ENCODE results near the gene NCOA5.
A peak's percentile ranks its signal among the peaks of the same experiment; 100 is the strongest.
"Not testable (repeated sequence)": the region's sequence is repeated elsewhere in the genome, so short reads cannot be mapped to it uniquely, and the experiment has no call there.

The NCOA5 gene

GRCh38 chr20:46099491-46100287 is 9.9 kb upstream of the NCOA5 start:
- no peak for TF ChIP-seq CTCF (IDR thresholded peaks at IDR 0.05)
- H3K9me3 ChIP-seq = no peaks in the 10 kb centered on the region
- H3K27me3 ChIP-seq = peaks cover 0 to 41% of the 10 kb centered on the region in 2 donors
- no peak for DNase-seq
- H3K36me3 ChIP-seq = no peaks in the 10 kb centered on the region
- H3K4me3 ChIP-seq = no peak overlapping the region
- H3K4me1 ChIP-seq = peaks cover 0 to 3% (median 0%) of the 10 kb centered on the region in 4 donors
- no peak overlapping the region for H3K27ac ChIP-seq
- intact Hi-C loops (cut with DNase I; ENCODE audit: low total_unique reads) = loop anchor here (10.0 kb wide), 1 partner anchor 255 kb away; no protein-coding TSS in a partner anchor

- DNase-seq = no peak
- Histone ChIP-seq H3K9me3 (no peaks in the 10 kb centered on the region), H3K4me3 (no peak overlapping the region), H3K27me3 (peaks cover 0 to 4% of the 10 kb centered on the region in 2 donors), H3K4me1 (peaks cover 0 to 9% (median 7%) of the 10 kb centered on the region in 4 donors), H3K36me3 (no peaks in the 10 kb centered on the region), H3K27ac (no peak overlapping the region)
- intact Hi-C loops (cut with DNase I; ENCODE audit: low total_unique reads) = loop anchor here (10.0 kb wide), 1 partner anchor 261 kb away; no protein-coding TSS in a partner anchor
- no peak for TF ChIP-seq CTCF (IDR thresholded peaks at IDR 0.05)
Measured at GRCh38 chr20:46093531-46093930, 3.8 kb upstream of the NCOA5 start.

- H3K27ac ChIP-seq, DNase-seq, H3K9me3 ChIP-seq, H3K36me3 ChIP-seq, H3K4me3 ChIP-seq, H3K27me3 ChIP-seq: not testable (repeated sequence)
- intact Hi-C loops (cut with DNase I; ENCODE audit: low total_unique reads) = loop anchor here (10.0 kb wide), 1 partner anchor 263 kb away; no protein-coding TSS in a partner anchor
- peaks cover 0 to 25% (median 21%) of the 10 kb centered on the region in 4 donors for H3K4me1 ChIP-seq
Measured at GRCh38 chr20:46091622-46092535, 2.1 kb upstream of the NCOA5 start.

- intact Hi-C loops (cut with DNase I; ENCODE audit: low total_unique reads) = no loop called here
Measured at GRCh38 chr20:46089167-46089416, 670 bp downstream of the NCOA5 start.

GRCh38 chr20:46088409-46089166 is 1.2 kb downstream of the NCOA5 start:
- Histone ChIP-seq H3K4me3 (peak overlapping the region; percentile 74 to 87), H3K4me1 (peaks cover 0 to 58% (median 46%) of the 10 kb centered on the region in 4 donors), H3K36me3 (no peaks in the 10 kb centered on the region), H3K9me3 (no peaks in the 10 kb centered on the region), H3K27me3 (no peaks in the 10 kb centered on the region), H3K27ac (peak overlapping the region; percentile 97)
- TF ChIP-seq CTCF (IDR thresholded peaks at IDR 0.05) = no peak
- intact Hi-C loops (cut with DNase I; ENCODE audit: low total_unique reads) = no loop called here
- no peak for DNase-seq

More at GRCh38 chr20:46089167-46089416, 670 bp downstream of the NCOA5 start:
- no peak for TF ChIP-seq CTCF (IDR thresholded peaks at IDR 0.05)
- H3K36me3 ChIP-seq = no peaks in the 10 kb centered on the region
- H3K4me1 ChIP-seq = peaks cover 0 to 53% (median 42%) of the 10 kb centered on the region in 4 donors
- H3K27me3 ChIP-seq = no peaks in the 10 kb centered on the region
- DNase-seq = no peak
- peak overlapping the region; percentile 74 to 87 for H3K4me3 ChIP-seq
- H3K27ac ChIP-seq = peak overlapping the region; percentile 97
- H3K9me3 ChIP-seq = no peaks in the 10 kb centered on the region

Data from tibial artery (tissue), 4 donors.